T-helper 17 cell (primary cell): Measurements from ENCODE around the gene EFCAB6. TPM values are rescaled to one million over a fixed set of nuclear protein-coding genes. Genes with fewer than 3 reads are reported as not detected.

Source experiments
- ATAC-seq: fragments of 150-1000 bp; cut with Tn5 transposase; 2 replicates; pipeline ENCODE4 v1.10.0; 2021; ENCODE audit warnings: mild to moderate bottlenecking, moderate library complexity
- DNase-seq, 3 donors: peaks; one replicate each; pipeline versions ENCODE4 v3.0.0 to v3.0.0-alpha.2; 2020 to 2021
- H3K9me3 ChIP-seq: one replicate; pipeline ENCODE4 v1.7.0; 2013; ENCODE audit warnings: low read length, mild to moderate bottlenecking; ENCODE audit not compliant: control insufficient read depth, poor library complexity, severe bottlenecking
- H3K27ac Mint-ChIP-seq: one replicate; pipeline ENCODE4 v1.8.0; 2022; ENCODE audit warnings: mild to moderate bottlenecking, moderate library complexity, mixed read lengths
- H3K27me3 Mint-ChIP-seq: one replicate; pipeline ENCODE4 v1.8.0; 2022; ENCODE audit warnings: mixed read lengths
- H3K36me3 Mint-ChIP-seq: one replicate; pipeline ENCODE4 v1.8.0; 2022; ENCODE audit warnings: low read depth, mixed read lengths
- H3K4me1 Mint-ChIP-seq: one replicate; pipeline ENCODE4 v1.8.0; 2022; ENCODE audit warnings: mild to moderate bottlenecking, mixed read lengths
- H3K4me3 Mint-ChIP-seq: one replicate; pipeline ENCODE4 v1.8.0; 2022; ENCODE audit warnings: mild to moderate bottlenecking, moderate library complexity, mixed read lengths
- total RNA-seq, 4 donors: library from RNA in 2 of 4; stranded (reverse) in 2 of 4; gene quantifications; one replicate each; pipeline ENCODE4 v1.2.3 and lab custom pipeline; 2022 to 2026

The EFCAB6 gene
- total RNA-seq, 2 donors from 2014 or later: 0.16 TPM; not detected in 1

DNA sequence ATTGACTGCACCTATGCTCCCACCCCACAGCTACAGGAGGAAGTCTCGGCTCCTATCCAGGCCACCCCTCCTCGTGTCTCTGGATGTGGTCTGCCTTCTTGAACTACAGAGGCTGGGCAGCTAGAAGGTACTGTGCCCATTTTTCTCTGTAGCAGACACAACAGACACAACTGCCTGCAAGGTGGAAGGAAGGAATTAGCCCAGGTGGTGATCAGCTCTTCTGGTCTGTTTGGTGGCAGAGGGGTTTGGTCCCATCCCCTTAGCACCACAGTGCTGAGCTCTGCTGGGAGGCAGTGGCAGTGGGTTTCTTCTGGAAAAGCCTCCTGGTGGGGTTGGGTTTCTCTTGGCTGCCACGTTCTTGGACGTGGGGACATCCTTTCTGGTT lies 267.8 kb downstream of the EFCAB6 start:
- no peak overlapping the region for H3K27ac Mint-ChIP-seq
- ATAC-seq: no peak
- no peaks in the 10 kb centered on the region for H3K9me3 ChIP-seq
- peaks cover 31% of the 10 kb centered on the region for H3K27me3 Mint-ChIP-seq
- no peak overlapping the region for H3K4me3 Mint-ChIP-seq
- no peak for DNase-seq
- H3K4me1 Mint-ChIP-seq: no peaks in the 10 kb centered on the region
- H3K36me3 Mint-ChIP-seq: no peaks in the 10 kb centered on the region

DNA sequence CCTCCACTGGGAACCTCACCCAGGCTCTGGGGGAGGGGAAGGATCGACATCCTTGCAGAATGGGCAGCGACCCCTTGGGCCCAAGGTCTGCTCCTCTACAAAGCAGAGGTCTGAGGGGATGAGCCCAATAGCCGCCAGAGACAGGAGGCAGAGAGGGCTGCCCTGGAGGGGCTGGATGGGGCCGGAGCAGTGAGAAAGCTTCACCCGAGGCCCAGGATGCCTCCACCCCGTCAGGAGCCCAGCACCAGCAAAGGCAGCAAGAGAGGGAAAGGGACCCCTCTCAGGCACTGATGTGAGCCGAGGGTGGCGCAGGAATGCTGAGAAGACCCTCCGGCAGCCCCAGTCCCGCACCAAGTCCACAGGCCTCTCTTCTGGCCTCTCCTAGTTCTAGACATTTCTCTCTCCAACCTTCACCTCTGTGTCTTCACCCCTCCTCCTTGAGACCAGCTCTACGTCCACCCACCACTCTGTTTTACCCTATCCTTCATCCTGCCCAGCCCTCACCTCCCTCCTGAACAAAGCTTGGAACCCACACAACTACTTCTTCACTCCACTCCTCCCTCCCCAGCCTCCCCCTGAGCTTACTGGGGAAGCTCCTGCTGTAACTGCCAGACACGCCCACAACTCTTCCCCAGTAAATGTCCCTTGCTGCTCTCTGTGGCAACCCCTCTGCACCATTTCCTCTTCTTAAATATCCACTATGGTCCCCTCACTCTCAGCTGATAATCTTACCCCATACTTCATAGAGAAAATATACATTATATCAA lies 268.4 kb downstream of the EFCAB6 start:
- no peaks in the 10 kb centered on the region for H3K4me1 Mint-ChIP-seq
- H3K27me3 Mint-ChIP-seq: peaks cover 31% of the 10 kb centered on the region
- no peak for ATAC-seq
- no peaks in the 10 kb centered on the region for H3K9me3 ChIP-seq
- no peak overlapping the region for H3K27ac Mint-ChIP-seq
- H3K36me3 Mint-ChIP-seq: no peaks in the 10 kb centered on the region
- DNase-seq: no peak
- H3K4me3 Mint-ChIP-seq: no peak overlapping the region

- no peak overlapping the region for H3K4me3 Mint-ChIP-seq
- H3K27me3 Mint-ChIP-seq: peaks cover 37% of the 10 kb centered on the region
- no peak for DNase-seq
- H3K27ac Mint-ChIP-seq: no peak overlapping the region
- H3K9me3 ChIP-seq: no peaks in the 10 kb centered on the region
- peaks cover 3% of the 10 kb centered on the region for H3K36me3 Mint-ChIP-seq
- ATAC-seq: no peak
- H3K4me1 Mint-ChIP-seq: no peaks in the 10 kb centered on the region
Observed at GRCh38 chr22:43542681-43543521, 269.2 kb downstream of the EFCAB6 start.

GRCh38 chr22:43541462-43542407 lies 270.4 kb downstream of the EFCAB6 start:
- ATAC-seq: no peak
- H3K27ac Mint-ChIP-seq: no peak overlapping the region
- H3K4me1 Mint-ChIP-seq: no peaks in the 10 kb centered on the region
- no peaks in the 10 kb centered on the region for H3K9me3 ChIP-seq
- H3K4me3 Mint-ChIP-seq: no peak overlapping the region
- peaks cover 3% of the 10 kb centered on the region for H3K36me3 Mint-ChIP-seq
- H3K27me3 Mint-ChIP-seq: peaks cover 47% of the 10 kb centered on the region
- no peak for DNase-seq

GRCh38 chr22:43541022-43541421 lies 271.1 kb downstream of the EFCAB6 start:
- H3K9me3 ChIP-seq: no peaks in the 10 kb centered on the region
- ATAC-seq (no peak), DNase-seq (no peak)
- no peak overlapping the region for H3K27ac Mint-ChIP-seq
- H3K36me3 Mint-ChIP-seq: peaks cover 3% of the 10 kb centered on the region
- peaks cover 47% of the 10 kb centered on the region for H3K27me3 Mint-ChIP-seq
- H3K4me3 Mint-ChIP-seq: no peak overlapping the region
- no peaks in the 10 kb centered on the region for H3K4me1 Mint-ChIP-seq

DNA sequence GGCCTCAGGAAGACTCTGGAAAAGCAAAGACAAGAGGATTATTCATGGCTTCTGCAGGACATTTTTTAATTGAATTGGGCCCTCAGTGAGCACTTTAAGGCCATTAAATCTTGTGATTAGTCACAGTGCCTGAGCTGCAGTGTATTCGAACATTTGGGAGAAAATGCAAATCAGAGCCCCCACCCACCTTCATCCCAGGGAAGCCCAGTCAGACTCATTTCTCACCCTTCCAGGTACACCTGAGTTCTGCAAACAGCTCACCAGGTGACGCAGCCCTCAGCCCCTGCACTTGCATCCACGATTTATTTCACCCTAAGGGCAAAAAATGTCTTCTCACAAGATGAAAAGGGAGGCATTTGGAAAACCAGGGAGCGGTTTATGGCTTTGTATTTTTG lies 271.6 kb downstream of the EFCAB6 start:
- H3K36me3 Mint-ChIP-seq: peaks cover 3% of the 10 kb centered on the region
- no peak for DNase-seq
- H3K27me3 Mint-ChIP-seq: peaks cover 50% of the 10 kb centered on the region
- H3K4me1 Mint-ChIP-seq: no peaks in the 10 kb centered on the region
- no peak overlapping the region for H3K4me3 Mint-ChIP-seq
- H3K27ac Mint-ChIP-seq: no peak overlapping the region
- H3K9me3 ChIP-seq: no peaks in the 10 kb centered on the region
- no peak for ATAC-seq

GRCh38 chr22:43539572-43540528 lies 272.3 kb downstream of the EFCAB6 start:
- Mint-ChIP-seq H3K4me3 (no peak overlapping the region), H3K36me3 (peaks cover 3% of the 10 kb centered on the region), H3K4me1 (no peaks in the 10 kb centered on the region), H3K27me3 (peaks cover 56% of the 10 kb centered on the region), H3K27ac (no peak overlapping the region)
- no peaks in the 10 kb centered on the region for H3K9me3 ChIP-seq
- ATAC-seq (no peak), DNase-seq (no peak)

- ATAC-seq (no peak), DNase-seq (no peak)
- peaks cover 3% of the 10 kb centered on the region for H3K36me3 Mint-ChIP-seq
- no peaks in the 10 kb centered on the region for H3K4me1 Mint-ChIP-seq
- no peak overlapping the region for H3K27ac Mint-ChIP-seq
- H3K4me3 Mint-ChIP-seq: no peak overlapping the region
- no peaks in the 10 kb centered on the region for H3K9me3 ChIP-seq
- peaks cover 41% of the 10 kb centered on the region for H3K27me3 Mint-ChIP-seq
Observed at GRCh38 chr22:43537019-43537585, 275.0 kb downstream of the EFCAB6 start.

DNA sequence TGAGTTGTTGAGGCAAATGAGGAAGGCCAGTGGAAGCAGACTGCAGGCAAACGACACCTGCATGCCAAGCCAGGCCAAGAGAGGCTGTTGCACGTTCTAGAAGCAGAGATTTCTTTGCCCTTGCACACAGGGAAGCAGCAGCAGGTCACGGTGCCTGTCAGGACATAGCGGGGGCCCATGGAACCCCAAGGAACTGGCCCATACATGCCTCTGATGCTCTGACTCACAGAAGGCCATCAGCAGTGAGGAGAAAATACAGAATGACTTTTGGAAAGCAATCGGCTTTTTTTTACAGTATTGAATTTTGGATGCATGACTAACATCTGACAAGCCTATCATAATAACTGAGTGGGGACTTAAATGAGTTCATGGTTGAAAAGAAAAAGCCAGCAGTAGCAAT lies 276.4 kb downstream of the EFCAB6 start:
- no peak for ATAC-seq
- peaks cover 3% of the 10 kb centered on the region for H3K36me3 Mint-ChIP-seq
- H3K27ac Mint-ChIP-seq: no peak overlapping the region

GRCh38 chr22:43535336-43535735 lies 276.8 kb downstream of the EFCAB6 start:
- no peak for ATAC-seq

More for the DNA sequence above, 276.4 kb downstream of the EFCAB6 start:
- no peak for DNase-seq
- no peaks in the 10 kb centered on the region for H3K9me3 ChIP-seq
- Mint-ChIP-seq H3K4me3 (no peak overlapping the region), H3K27me3 (peaks cover 33% of the 10 kb centered on the region), H3K4me1 (no peaks in the 10 kb centered on the region)

GRCh38 chr22:43534916-43535315 lies 277.2 kb downstream of the EFCAB6 start:
- no peak overlapping the region for H3K4me3 Mint-ChIP-seq
- DNase-seq (no peak), ATAC-seq (no peak)
- H3K27ac Mint-ChIP-seq: no peak overlapping the region
- peaks cover 35% of the 10 kb centered on the region for H3K27me3 Mint-ChIP-seq
- no peaks in the 10 kb centered on the region for H3K4me1 Mint-ChIP-seq
- H3K36me3 Mint-ChIP-seq: peaks cover 3% of the 10 kb centered on the region
- no peaks in the 10 kb centered on the region for H3K9me3 ChIP-seq

More at GRCh38 chr22:43535336-43535735, 276.8 kb downstream of the EFCAB6 start:
- peaks cover 3% of the 10 kb centered on the region for H3K36me3 Mint-ChIP-seq
- H3K27me3 Mint-ChIP-seq: peaks cover 34% of the 10 kb centered on the region
- no peaks in the 10 kb centered on the region for H3K9me3 ChIP-seq
- H3K27ac Mint-ChIP-seq: no peak overlapping the region
- no peaks in the 10 kb centered on the region for H3K4me1 Mint-ChIP-seq
- no peak overlapping the region for H3K4me3 Mint-ChIP-seq
- DNase-seq: no peak
